ENCODE results near the gene SPATA31E1. TPM values are rescaled to one million over a fixed set of nuclear protein-coding genes. Genes with fewer than 3 reads are reported as not detected.
"Not testable (repeated sequence)": the region's sequence is repeated elsewhere in the genome, so short reads cannot be mapped to it uniquely, and the experiment has no call there.

Gene SPATA31E1
- total RNA-seq, 2 experiments from 2014 or later = not detected

GRCh38 chr9:87889065-87889881 is 6.6 kb downstream of the SPATA31E1 start:
- Mint-ChIP-seq H3K9me3 (peaks cover 2% of the 10 kb centered on the region), H3K4me3 (no peak overlapping the region), H3K27me3 (ENCODE audit: low read depth) (no peaks in the 10 kb centered on the region), H3K27ac (no peak overlapping the region), H3K4me1 (ENCODE audit: low read depth) (no peaks in the 10 kb centered on the region), H3K36me3 (ENCODE audit: low read depth) (no peaks in the 10 kb centered on the region)
- DNase-seq = no peak
- intact Hi-C loops (cut with micrococcal nuclease) = loop anchor here (10.0 kb wide), 1 partner anchor 204 kb away; no protein-coding TSS in a partner anchor
- CTCF ChIA-PET = interaction anchor here (0.6 kb wide), 1 partner anchor 867 kb away, joined by 3 read pairs; no protein-coding TSS in a partner anchor

GRCh38 chr9:87889882-87890252 is 7.2 kb downstream of the SPATA31E1 start:
- CTCF ChIA-PET = no interaction called here
- Mint-ChIP-seq H3K4me1 (ENCODE audit: low read depth) (no peaks in the 10 kb centered on the region), H3K4me3 (no peak overlapping the region), H3K27ac (no peak overlapping the region), H3K27me3 (ENCODE audit: low read depth) (no peaks in the 10 kb centered on the region), H3K36me3 (ENCODE audit: low read depth) (no peaks in the 10 kb centered on the region), H3K9me3 (peaks cover 2% of the 10 kb centered on the region)
- DNase-seq = no peak
- intact Hi-C loops (cut with micrococcal nuclease) = loop anchor here (10.0 kb wide), 1 partner anchor 205 kb away; no protein-coding TSS in a partner anchor

GRCh38 chr9:87890837-87891236 is 8.2 kb downstream of the SPATA31E1 start:
- intact Hi-C loops (cut with micrococcal nuclease) = no loop called here
- Mint-ChIP-seq H3K36me3 (ENCODE audit: low read depth) (no peaks in the 10 kb centered on the region), H3K27ac (no peak overlapping the region), H3K4me1 (ENCODE audit: low read depth) (no peaks in the 10 kb centered on the region), H3K9me3 (peaks cover 2% of the 10 kb centered on the region), H3K27me3 (ENCODE audit: low read depth) (peaks cover 3% of the 10 kb centered on the region), H3K4me3 (no peak overlapping the region)
- no peak for DNase-seq
- CTCF ChIA-PET = no interaction called here

- Mint-ChIP-seq H3K9me3 (peaks cover 2% of the 10 kb centered on the region), H3K27me3 (ENCODE audit: low read depth) (peaks cover 3% of the 10 kb centered on the region), H3K4me1 (ENCODE audit: low read depth) (no peaks in the 10 kb centered on the region), H3K4me3 (no peak overlapping the region), H3K27ac (no peak overlapping the region), H3K36me3 (ENCODE audit: low read depth) (no peaks in the 10 kb centered on the region)
- intact Hi-C loops (cut with micrococcal nuclease) = no loop called here
- CTCF ChIA-PET = no interaction called here
- no peak for DNase-seq
Observed at GRCh38 chr9:87891754-87892153, 9.1 kb downstream of the SPATA31E1 start.

- Mint-ChIP-seq H3K4me1 (ENCODE audit: low read depth) (no peaks in the 10 kb centered on the region), H3K27ac (no peak overlapping the region), H3K9me3 (peaks cover 6% of the 10 kb centered on the region), H3K36me3 (ENCODE audit: low read depth) (no peaks in the 10 kb centered on the region), H3K27me3 (ENCODE audit: low read depth) (peaks cover 6% of the 10 kb centered on the region), H3K4me3 (no peak overlapping the region)
- no peak for DNase-seq
- CTCF ChIA-PET = no interaction called here
- intact Hi-C loops (cut with micrococcal nuclease) = no loop called here
Observed at GRCh38 chr9:87892956-87893355, 10.3 kb downstream of the SPATA31E1 start.

GRCh38 chr9:87894998-87895625 is 12.4 kb downstream of the SPATA31E1 start:
- H3K4me3 Mint-ChIP-seq = no peak overlapping the region
- no peaks in the 10 kb centered on the region for H3K4me1 Mint-ChIP-seq (ENCODE audit: low read depth)
- no peaks in the 10 kb centered on the region for H3K36me3 Mint-ChIP-seq (ENCODE audit: low read depth)
- no peak for DNase-seq
- H3K27ac Mint-ChIP-seq = no peak overlapping the region
- peaks cover 6% of the 10 kb centered on the region for H3K9me3 Mint-ChIP-seq
- CTCF ChIA-PET = no interaction called here
- H3K27me3 Mint-ChIP-seq (ENCODE audit: low read depth) = peaks cover 11% of the 10 kb centered on the region
- intact Hi-C loops (cut with micrococcal nuclease) = no loop called here

- Mint-ChIP-seq H3K27ac (no peak overlapping the region), H3K4me3 (no peak overlapping the region), H3K4me1 (ENCODE audit: low read depth) (no peaks in the 10 kb centered on the region), H3K27me3 (ENCODE audit: low read depth) (peaks cover 11% of the 10 kb centered on the region), H3K36me3 (ENCODE audit: low read depth) (no peaks in the 10 kb centered on the region), H3K9me3 (peaks cover 13% of the 10 kb centered on the region)
- intact Hi-C loops (cut with micrococcal nuclease) = no loop called here
- CTCF ChIA-PET = no interaction called here
- DNase-seq = no peak
Observed at GRCh38 chr9:87896891-87897290, 14.2 kb downstream of the SPATA31E1 start.

GRCh38 chr9:87898151-87898550 is 15.5 kb downstream of the SPATA31E1 start:
- CTCF ChIA-PET = no interaction called here

GRCh38 chr9:87902371-87902770 is 19.7 kb downstream of the SPATA31E1 start:
- H3K27ac Mint-ChIP-seq; H3K4me3 Mint-ChIP-seq; H3K36me3 Mint-ChIP-seq (ENCODE audit: low read depth); H3K4me1 Mint-ChIP-seq (ENCODE audit: low read depth); CTCF ChIA-PET; intact Hi-C loops (cut with micrococcal nuclease); DNase-seq: not testable (repeated sequence)
- Mint-ChIP-seq H3K9me3 (peaks cover 23% of the 10 kb centered on the region), H3K27me3 (ENCODE audit: low read depth) (peaks cover 14% of the 10 kb centered on the region)

More at GRCh38 chr9:87898151-87898550, 15.5 kb downstream of the SPATA31E1 start:
- Mint-ChIP-seq H3K4me1 (ENCODE audit: low read depth) (no peaks in the 10 kb centered on the region), H3K4me3 (no peak overlapping the region), H3K27me3 (ENCODE audit: low read depth) (peaks cover 11% of the 10 kb centered on the region), H3K36me3 (ENCODE audit: low read depth) (no peaks in the 10 kb centered on the region), H3K9me3 (peaks cover 16% of the 10 kb centered on the region), H3K27ac (no peak overlapping the region)
- no peak for DNase-seq
- intact Hi-C loops (cut with micrococcal nuclease) = no loop called here

GRCh38 chr9:87909310-87910041 is 26.8 kb downstream of the SPATA31E1 start:
- intact Hi-C loops (cut with micrococcal nuclease) = no loop called here
- CTCF ChIA-PET = no interaction called here
- no peak for DNase-seq
- peaks cover 4% of the 10 kb centered on the region for H3K27me3 Mint-ChIP-seq (ENCODE audit: low read depth)
- no peaks in the 10 kb centered on the region for H3K36me3 Mint-ChIP-seq (ENCODE audit: low read depth)
- H3K9me3 Mint-ChIP-seq = peaks cover 2% of the 10 kb centered on the region
- H3K4me1 Mint-ChIP-seq (ENCODE audit: low read depth) = no peaks in the 10 kb centered on the region
- H3K27ac Mint-ChIP-seq = no peak overlapping the region
- no peak overlapping the region for H3K4me3 Mint-ChIP-seq

- H3K27me3 Mint-ChIP-seq (ENCODE audit: low read depth) = no peaks in the 10 kb centered on the region
Observed at GRCh38 chr9:87910821-87911220, 28.1 kb downstream of the SPATA31E1 start.

GRCh38 chr9:87917662-87918061 is 35.0 kb downstream of the SPATA31E1 start, which contains the start of gene SPATA31C1:
Gene SPATA31C1, plus strand, starts transcription at chr9:87917962.
- DNase-seq; H3K27ac Mint-ChIP-seq; intact Hi-C loops (cut with micrococcal nuclease); H3K36me3 Mint-ChIP-seq (ENCODE audit: low read depth); H3K9me3 Mint-ChIP-seq; CTCF ChIA-PET; H3K4me1 Mint-ChIP-seq (ENCODE audit: low read depth); H3K27me3 Mint-ChIP-seq (ENCODE audit: low read depth); H3K4me3 Mint-ChIP-seq: not testable (repeated sequence)

More at GRCh38 chr9:87910821-87911220, 28.1 kb downstream of the SPATA31E1 start:
- Mint-ChIP-seq H3K36me3 (ENCODE audit: low read depth) (no peaks in the 10 kb centered on the region), H3K4me3 (no peak overlapping the region), H3K27ac (no peak overlapping the region), H3K4me1 (ENCODE audit: low read depth) (no peaks in the 10 kb centered on the region), H3K9me3 (no peaks in the 10 kb centered on the region)
- no peak for DNase-seq
- CTCF ChIA-PET = no interaction called here
- intact Hi-C loops (cut with micrococcal nuclease) = no loop called here
